CD8-positive, alpha-beta memory T cell (primary cell): ENCODE data around the gene HAPLN2. TPM values are rescaled to one million over a fixed set of nuclear protein-coding genes. Genes with fewer than 3 reads are reported as not detected.
A peak's percentile ranks its signal among the peaks of the same experiment; 100 is the strongest.

Experiments
- CTCF ChIA-PET: fragments of 350-600 bp; sonication (Branson Sonifier 250); formaldehyde crosslinking; loops from one replicate; lab custom pipeline; 2021; ENCODE audit warnings: antibody characterized with exemption; lab: Charles Lee
- POLR2A ChIA-PET: fragments of 350-600 bp; sonication (Branson Sonifier 250); formaldehyde crosslinking; loops from one replicate; lab custom pipeline; 2021; ENCODE audit warnings: antibody characterized with exemption; lab: Charles Lee
- DNase-seq, 5 donors: peaks; one replicate each; pipeline versions ENCODE4 v3.0.0 to v3.0.0-alpha.2; 2020 to 2022; ENCODE audit warnings: mixed read lengths in 1 of 5
- H3K27ac ChIP-seq: one replicate; pipeline ENCODE4 v1.7.0; 2013; ENCODE audit warnings: low read depth, mild to moderate bottlenecking, low read length, moderate library complexity
- H3K27me3 ChIP-seq: 2 replicates; pipeline ENCODE4 v1.7.0; 2013; ENCODE audit warnings: low read length, mild to moderate bottlenecking; ENCODE audit not compliant: insufficient read depth, poor library complexity, severe bottlenecking
- H3K36me3 ChIP-seq: 2 replicates; pipeline ENCODE4 v1.7.0; 2013; ENCODE audit warnings: mild to moderate bottlenecking, low read length, moderate library complexity; ENCODE audit not compliant: insufficient read depth
- H3K4me1 ChIP-seq: 2 replicates; pipeline ENCODE4 v1.7.0; 2013; ENCODE audit warnings: mild to moderate bottlenecking, low read length, moderate library complexity; ENCODE audit not compliant: insufficient read depth
- H3K4me3 ChIP-seq: 2 replicates; pipeline ENCODE4 v1.7.0; 2013; ENCODE audit warnings: mild to moderate bottlenecking, low read length
- H3K9me3 ChIP-seq: 2 replicates; pipeline ENCODE4 v1.7.0; 2013; ENCODE audit warnings: mild to moderate bottlenecking, low read length
- H3K27ac Mint-ChIP-seq, 8 donors: one replicate each; pipeline ENCODE4 v1.8.0; 2020 to 2021; ENCODE audit warnings: mixed read lengths in 8 of 8, mild to moderate bottlenecking in 6 of 8, inconsistent platforms in 3 of 8, moderate library complexity in 3 of 8
- H3K27me3 Mint-ChIP-seq, 2 donors: one replicate each; pipeline ENCODE4 v1.8.0; 2020 to 2021; ENCODE audit warnings: mixed read lengths in 2 of 2, mild to moderate bottlenecking in 1 of 2, moderate library complexity in 1 of 2
- H3K36me3 Mint-ChIP-seq, 3 donors: one replicate each; pipeline ENCODE4 v1.8.0; 2020 to 2021; ENCODE audit warnings: mixed read lengths in 3 of 3, inconsistent platforms in 1 of 3, mild to moderate bottlenecking in 1 of 3
- H3K4me1 Mint-ChIP-seq, 3 donors: one replicate each; pipeline ENCODE4 v1.8.0; 2020 to 2021; ENCODE audit warnings: mixed read lengths in 3 of 3, inconsistent platforms in 1 of 3, mild to moderate bottlenecking in 1 of 3
- H3K4me3 Mint-ChIP-seq, 7 donors: one replicate each; pipeline ENCODE4 v1.8.0; 2020 to 2021; ENCODE audit warnings: mixed read lengths in 7 of 7, mild to moderate bottlenecking in 6 of 7, moderate library complexity in 4 of 7, inconsistent platforms in 2 of 7
- H3K9me3 Mint-ChIP-seq, 5 donors: one replicate each; pipeline ENCODE4 v1.8.0; 2020 to 2022; ENCODE audit warnings: mixed read lengths in 5 of 5, mild to moderate bottlenecking in 3 of 5, moderate library complexity in 2 of 5, inconsistent platforms in 1 of 5
- polyA plus RNA-seq: library from polyadenylated mRNA; unstranded; fragments of 300-500 nt; fragmentation: Illumina TruSeq; gene quantifications from one replicate; pipeline ENCODE4 v1.2.3, GENCODE V29; 2021
- total RNA-seq, 2 experiments: library from RNA; stranded (reverse); gene quantifications; one replicate each; pipeline ENCODE4 v1.2.3, GENCODE V29; 2021

Gene HAPLN2
- total and polyA plus RNA-seq, 3 experiments from 2014 or later = not detected

DNA sequence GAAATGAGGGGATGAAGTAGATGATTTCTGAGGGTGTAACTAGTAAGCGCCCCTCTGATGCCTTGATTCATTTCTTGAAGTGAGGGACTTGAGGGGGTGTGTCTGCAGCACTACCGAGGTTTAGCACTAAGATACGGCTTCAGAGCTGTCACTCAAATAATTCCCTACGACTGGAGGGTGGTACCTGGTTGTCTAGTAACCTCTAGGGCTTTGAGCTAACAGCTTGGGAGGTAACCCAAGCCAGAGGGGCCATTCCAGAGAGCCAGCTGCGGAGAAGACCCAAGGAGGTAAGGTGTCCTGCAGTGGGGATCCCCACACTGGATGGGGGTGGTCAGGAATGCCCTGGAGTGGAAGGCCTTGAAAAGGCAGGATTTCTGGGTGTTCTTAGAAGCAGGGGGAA, 39.7 kb upstream of the HAPLN2 start, which contains the start of gene TTC24:
TSS of gene TTC24 (plus strand) at position 252 of the 400 bp plus-strand sequence. CDS start 1,642 bp downstream, outside the sequence.
- H3K9me3 ChIP-seq = no peaks in the 10 kb centered on the region
- peaks cover 24 to 33% (median 33%) of the 10 kb centered on the region in 3 donors for H3K4me1 Mint-ChIP-seq
- ChIA-PET POLR2A (interaction anchor here (0.7 kb wide), 1 partner anchor 74 kb away, joined by 4 read pairs; no protein-coding TSS in a partner anchor), CTCF (interaction anchor here (0.9 to 3.4 kb wide), 4 partner anchors 8 to 193 kb away, joined by 3 to 23 read pairs (median 6); no protein-coding TSS in a partner anchor)
- H3K27me3 ChIP-seq = no peaks in the 10 kb centered on the region
- peak within 1 kb of the TSS in 1 of 7 donors; percentile 9 for H3K4me3 Mint-ChIP-seq
- H3K36me3 ChIP-seq = no peaks in the 10 kb centered on the region
- H3K4me3 ChIP-seq = no peak within 1 kb of the TSS
- no peak within 1 kb of the TSS for H3K27ac ChIP-seq
- peak within 1 kb of the TSS in 2 of 8 donors; percentile 83 to 97 for H3K27ac Mint-ChIP-seq
- H3K36me3 Mint-ChIP-seq = peaks cover 0 to 4% (median 1%) of the 10 kb centered on the region in 3 donors
- H3K4me1 ChIP-seq = peaks cover 30% of the 10 kb centered on the region
- H3K9me3 Mint-ChIP-seq = no peaks in the 10 kb centered on the region
- H3K27me3 Mint-ChIP-seq = peaks cover 3 to 5% of the 10 kb centered on the region in 2 donors
- DNase-seq = no peak

DNA sequence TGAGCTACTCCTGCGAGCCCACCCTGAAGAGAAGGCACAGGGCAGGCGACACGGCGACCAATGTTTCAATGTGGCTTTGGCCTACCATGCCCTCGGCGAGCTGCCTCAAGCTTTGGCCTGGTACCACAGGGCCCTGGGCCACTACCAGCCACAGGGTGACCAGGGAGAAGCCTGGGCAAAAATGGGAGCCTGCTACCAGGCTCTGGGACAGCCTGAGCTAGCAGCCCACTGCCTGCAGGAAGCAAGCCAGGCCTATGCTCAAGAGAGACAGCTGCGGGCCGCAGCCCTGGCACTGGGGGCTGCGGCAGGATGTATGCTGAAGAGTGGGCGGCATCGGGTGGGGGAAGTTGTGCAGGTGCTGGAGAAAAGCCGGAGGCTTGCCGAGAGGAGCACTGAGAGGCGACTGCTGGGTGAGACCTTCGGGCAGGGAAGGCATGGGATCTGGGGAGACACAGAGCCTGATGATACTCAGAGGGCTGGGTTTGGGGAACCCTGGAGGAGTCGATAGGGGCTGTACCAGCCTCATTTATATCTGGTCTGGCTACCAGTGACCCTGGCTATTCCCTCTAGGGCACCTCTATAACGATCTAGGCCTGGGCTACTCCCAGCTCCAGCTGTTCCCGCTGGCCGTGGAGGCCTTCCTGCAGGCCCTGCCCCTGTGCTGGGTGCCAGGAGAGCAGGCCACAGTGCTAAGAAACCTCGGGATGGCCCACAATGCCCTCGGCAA, 37.4 kb upstream of the HAPLN2 start:
- ChIA-PET POLR2A (interaction anchor here (0.7 to 1.9 kb wide), 6 partner anchors 10 to 125 kb away, joined by 3 to 15 read pairs (median 5); partner anchors contain the start of genes MEF2D and NAXE), CTCF (interaction anchor here (0.8 to 3.4 kb wide), 19 partner anchors 9 to 196 kb away, joined by 3 to 23 read pairs (median 4); partner anchors contain the start of genes MEF2D and NAXE)
- H3K4me3 ChIP-seq = peak overlapping the region; percentile 55
- no peaks in the 10 kb centered on the region for H3K9me3 ChIP-seq
- H3K4me1 ChIP-seq = peaks cover 30% of the 10 kb centered on the region
- Mint-ChIP-seq H3K9me3 (no peaks in the 10 kb centered on the region), H3K4me1 (peaks cover 27 to 38% (median 33%) of the 10 kb centered on the region in 3 donors), H3K36me3 (peaks cover 0 to 17% (median 1%) of the 10 kb centered on the region in 3 donors), H3K27me3 (peaks cover 0 to 3% of the 10 kb centered on the region in 2 donors), H3K4me3 (peak overlapping the region; percentile 90 to 97 (median 94)), H3K27ac (peak overlapping the region; percentile 90 to 98 (median 97))
- peak in 4 of 5 donors; percentile 15 to 70 (median 58) for DNase-seq
- H3K36me3 ChIP-seq = no peaks in the 10 kb centered on the region
- H3K27me3 ChIP-seq = no peaks in the 10 kb centered on the region
- H3K27ac ChIP-seq = peak overlapping the region; percentile 38

DNA sequence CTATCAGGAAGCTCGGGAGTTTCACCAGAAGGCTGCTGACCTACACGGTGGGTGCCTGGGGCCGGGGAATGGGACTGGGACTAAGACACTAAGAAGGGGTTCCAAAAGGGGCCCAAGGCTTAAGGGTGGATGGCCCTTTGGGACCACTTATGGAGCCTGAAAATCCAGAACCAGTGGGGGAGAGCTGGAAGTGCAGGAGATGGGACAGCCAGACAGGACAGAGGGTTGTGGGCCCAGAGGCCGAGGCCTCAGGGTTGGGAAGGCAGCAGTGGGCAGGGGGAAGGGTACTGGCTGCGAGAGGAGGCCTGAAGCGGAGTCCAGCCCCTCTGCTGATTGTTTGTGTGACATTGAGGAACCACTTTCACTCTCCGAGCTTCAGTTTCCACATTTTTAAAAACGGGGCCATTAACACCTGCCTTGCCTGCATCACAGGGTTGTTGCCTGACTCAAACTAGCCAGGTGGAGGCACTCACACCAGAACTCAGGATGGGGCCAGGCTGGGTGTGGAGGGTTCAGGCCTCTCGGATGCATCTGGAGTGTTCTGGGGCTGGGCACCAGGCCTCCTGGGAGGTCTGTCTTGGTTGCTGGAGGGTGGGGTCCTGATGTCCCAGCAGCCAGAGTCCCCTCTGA, 36.7 kb upstream of the HAPLN2 start:
- no peaks in the 10 kb centered on the region for H3K9me3 Mint-ChIP-seq
- ChIA-PET CTCF (interaction anchor here (0.8 to 3.4 kb wide), 15 partner anchors 8 to 196 kb away, joined by 3 to 23 read pairs (median 4); partner anchors contain the start of genes MEF2D and NAXE), POLR2A (interaction anchor here (1.1 to 1.9 kb wide), 3 partner anchors 26 to 102 kb away, joined by 3 to 15 read pairs (median 8); partner anchors contain the start of gene MEF2D)
- H3K36me3 ChIP-seq = no peaks in the 10 kb centered on the region
- DNase-seq = peak in 1 of 5 donors; percentile 41
- peak overlapping the region; percentile 90 to 97 (median 94) for H3K4me3 Mint-ChIP-seq
- peak overlapping the region; percentile 90 to 98 (median 97) for H3K27ac Mint-ChIP-seq
- no peaks in the 10 kb centered on the region for H3K9me3 ChIP-seq
- peaks cover 30% of the 10 kb centered on the region for H3K4me1 ChIP-seq
- peaks cover 0 to 17% (median 1%) of the 10 kb centered on the region in 3 donors for H3K36me3 Mint-ChIP-seq
- H3K27ac ChIP-seq = peak overlapping the region; percentile 38
- H3K27me3 Mint-ChIP-seq = peaks cover 0 to 3% of the 10 kb centered on the region in 2 donors
- no peaks in the 10 kb centered on the region for H3K27me3 ChIP-seq
- peaks cover 27 to 38% (median 33%) of the 10 kb centered on the region in 3 donors for H3K4me1 Mint-ChIP-seq
- H3K4me3 ChIP-seq = peak overlapping the region; percentile 55

DNA sequence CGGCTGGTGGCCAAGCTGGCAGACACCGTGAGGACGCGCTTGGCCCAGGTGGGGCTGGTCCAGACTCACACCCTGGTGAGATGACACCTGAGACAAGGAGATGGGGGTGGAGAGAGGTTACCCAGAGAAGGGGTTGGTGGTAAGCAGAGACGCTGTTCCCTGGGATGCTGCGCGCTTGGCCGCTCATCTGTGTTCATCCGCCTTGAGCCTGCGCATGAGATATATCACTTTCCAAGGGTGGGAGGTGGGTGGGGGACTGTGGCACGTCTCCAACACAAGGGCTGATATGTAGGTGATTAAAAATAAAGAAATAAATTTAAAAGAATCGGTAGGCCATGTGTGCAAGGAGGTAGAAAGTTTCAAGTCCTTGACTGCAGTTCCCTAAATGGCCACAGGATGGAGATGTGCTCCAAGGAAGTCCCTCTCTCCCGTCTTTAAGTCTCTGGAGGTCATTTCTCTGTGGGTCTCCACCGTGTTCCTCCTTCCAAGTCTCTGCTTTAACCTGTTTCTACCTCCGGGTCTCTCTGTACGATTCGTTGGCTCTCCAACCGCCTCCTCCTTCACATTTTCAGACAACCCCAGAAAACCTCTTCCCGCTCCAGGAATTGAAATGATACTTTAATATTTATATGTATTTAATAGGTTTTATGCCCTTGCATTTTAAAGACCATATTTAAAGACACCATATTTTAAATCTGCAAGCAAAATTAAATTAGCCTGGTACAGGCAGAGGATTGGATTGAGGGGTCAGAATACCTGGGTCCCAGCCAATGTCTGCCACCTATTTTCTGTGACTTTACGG, 35.2 kb upstream of the HAPLN2 start:
- H3K27me3 Mint-ChIP-seq = peaks cover 0 to 1% of the 10 kb centered on the region in 2 donors
- POLR2A ChIA-PET = no interaction called here
- H3K4me3 ChIP-seq = no peak overlapping the region
- no peaks in the 10 kb centered on the region for H3K36me3 ChIP-seq
- H3K27ac Mint-ChIP-seq = peak overlapping the region in 6 of 8 donors; percentile 55 to 89 (median 77)
- peak overlapping the region in 6 of 7 donors; percentile 47 to 96 (median 78) for H3K4me3 Mint-ChIP-seq
- CTCF ChIA-PET = interaction anchor here (1.2 to 1.9 kb wide), 4 partner anchors 24 to 84 kb away, joined by 3 to 9 read pairs (median 4); no protein-coding TSS in a partner anchor
- no peaks in the 10 kb centered on the region for H3K9me3 Mint-ChIP-seq
- no peaks in the 10 kb centered on the region for H3K27me3 ChIP-seq
- no peaks in the 10 kb centered on the region for H3K9me3 ChIP-seq
- no peak overlapping the region for H3K27ac ChIP-seq
- H3K36me3 Mint-ChIP-seq = peaks cover 0 to 17% (median 1%) of the 10 kb centered on the region in 3 donors
- DNase-seq = peak; percentile 62 to 78 (median 65)
- H3K4me1 Mint-ChIP-seq = peaks cover 27 to 38% (median 33%) of the 10 kb centered on the region in 3 donors
- H3K4me1 ChIP-seq = peaks cover 30% of the 10 kb centered on the region

DNA sequence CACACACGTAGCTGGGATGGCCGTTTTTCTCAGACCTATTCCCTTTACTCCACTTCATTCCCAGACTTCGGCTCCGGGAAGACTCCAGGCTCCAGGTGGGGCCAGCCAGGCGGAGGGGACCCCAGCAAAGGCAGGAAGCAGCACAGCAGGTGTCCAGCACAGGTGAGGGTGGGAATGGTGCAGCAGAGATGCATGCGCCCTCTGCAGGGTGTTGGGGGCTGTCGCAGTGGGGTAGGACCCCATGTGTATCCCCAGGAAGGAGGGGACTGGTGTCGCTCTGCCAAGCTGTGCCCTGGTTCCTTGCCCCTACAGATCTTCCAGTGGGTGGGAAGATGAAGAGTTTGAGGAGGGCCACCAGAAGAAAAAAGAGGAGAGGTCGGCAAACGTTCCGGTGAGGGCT, 34.4 kb upstream of the HAPLN2 start:
- Mint-ChIP-seq H3K4me3 (peak overlapping the region in 1 of 7 donors; percentile 46), H3K4me1 (peaks cover 27 to 38% (median 33%) of the 10 kb centered on the region in 3 donors), H3K9me3 (no peaks in the 10 kb centered on the region), H3K27ac (no peak overlapping the region), H3K36me3 (peaks cover 0 to 17% (median 1%) of the 10 kb centered on the region in 3 donors), H3K27me3 (peaks cover 0 to 1% of the 10 kb centered on the region in 2 donors)
- no peaks in the 10 kb centered on the region for H3K9me3 ChIP-seq
- no peaks in the 10 kb centered on the region for H3K36me3 ChIP-seq
- H3K4me3 ChIP-seq = no peak overlapping the region
- ChIA-PET CTCF (interaction anchor here (1.1 to 1.9 kb wide), 8 partner anchors 21 to 199 kb away, joined by 3 to 11 read pairs (median 4); no protein-coding TSS in a partner anchor), POLR2A (no interaction called here)
- H3K4me1 ChIP-seq = peaks cover 30% of the 10 kb centered on the region
- DNase-seq = no peak
- no peak overlapping the region for H3K27ac ChIP-seq
- H3K27me3 ChIP-seq = no peaks in the 10 kb centered on the region

DNA sequence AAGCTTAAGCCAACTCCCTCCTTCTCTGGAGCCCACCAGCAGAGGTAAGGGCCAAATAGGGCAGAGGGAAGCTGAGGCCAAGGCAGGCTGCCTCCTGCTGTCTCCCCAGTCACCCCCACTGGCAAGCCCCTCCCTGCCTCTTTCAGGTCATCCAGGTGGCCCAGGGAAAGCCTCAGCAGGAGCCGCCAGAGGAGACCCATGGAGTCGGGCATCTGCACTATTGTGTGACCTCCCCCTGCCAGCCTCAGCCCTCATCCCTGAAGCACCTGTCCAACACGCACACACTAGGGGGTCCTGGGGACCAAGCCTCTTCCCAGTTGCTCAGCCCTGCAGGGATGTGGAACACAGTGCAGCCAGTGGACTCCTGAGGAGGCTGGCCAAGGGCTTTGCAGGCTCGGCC, 32.9 kb upstream of the HAPLN2 start:
- Histone ChIP-seq H3K27me3 (no peaks in the 10 kb centered on the region), H3K27ac (no peak overlapping the region), H3K4me3 (no peak overlapping the region), H3K4me1 (peaks cover 37% of the 10 kb centered on the region), H3K36me3 (no peaks in the 10 kb centered on the region), H3K9me3 (no peaks in the 10 kb centered on the region)
- CTCF ChIA-PET = interaction anchor here (1.0 to 1.9 kb wide), 3 partner anchors 14 to 200 kb away, joined by 3 to 11 read pairs (median 4); no protein-coding TSS in a partner anchor
- H3K4me1 Mint-ChIP-seq = peaks cover 28 to 42% (median 34%) of the 10 kb centered on the region in 3 donors
- peaks cover 0 to 1% of the 10 kb centered on the region in 2 donors for H3K27me3 Mint-ChIP-seq
- H3K4me3 Mint-ChIP-seq = peak overlapping the region in 1 of 7 donors; percentile 46
- H3K36me3 Mint-ChIP-seq = peaks cover 0 to 19% (median 1%) of the 10 kb centered on the region in 3 donors
- POLR2A ChIA-PET = interaction anchor here (1.2 kb wide), 1 partner anchor 91 kb away, joined by 3 read pairs; no protein-coding TSS in a partner anchor
- peak overlapping the region in 1 of 8 donors; percentile 76 for H3K27ac Mint-ChIP-seq
- no peaks in the 10 kb centered on the region for H3K9me3 Mint-ChIP-seq
- DNase-seq = no peak
